Measurements from ENCODE around the gene TIMM44. TPM values are rescaled to one million over a fixed set of nuclear protein-coding genes. Genes with fewer than 3 reads are reported as not detected.

Gene TIMM44
- polyA plus RNA-seq, 1 of the 3 experiments (the other 2 are of a cell fraction): 49.7 TPM

DNA sequence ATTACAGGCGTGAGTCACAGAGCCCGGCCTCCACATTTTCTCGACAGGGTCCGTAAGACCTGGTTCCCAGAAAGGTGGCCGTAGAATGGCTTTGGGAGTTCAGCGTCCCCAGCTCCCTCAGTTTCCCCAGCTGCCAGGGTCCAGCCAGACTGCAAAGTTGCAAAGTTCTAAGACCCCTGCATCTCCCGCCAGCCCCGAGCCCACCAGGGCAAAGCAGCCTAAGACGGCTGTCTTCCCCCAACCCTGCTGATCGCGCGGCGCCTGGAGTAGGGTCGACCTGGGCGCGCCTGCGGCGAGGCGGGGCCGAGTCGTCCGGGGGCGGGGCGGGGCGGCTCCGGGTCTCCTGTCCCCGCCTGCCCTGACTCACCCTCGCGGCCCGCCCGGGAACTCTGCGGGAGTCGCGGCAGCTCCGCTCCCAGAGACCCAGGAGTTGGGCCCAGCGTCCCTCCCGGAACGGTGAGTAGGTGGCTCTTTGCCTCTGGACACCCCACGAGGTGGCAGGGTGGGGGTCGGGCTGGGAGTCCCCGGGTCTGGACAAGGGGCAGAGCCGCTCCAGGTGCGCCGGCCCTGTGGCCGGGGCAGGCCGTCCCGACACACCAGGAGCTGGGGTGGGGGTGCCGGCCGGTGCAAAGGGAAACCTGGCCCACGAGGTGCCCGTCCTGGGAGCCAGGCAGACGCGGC lies 55.2 kb downstream of the TIMM44 start, which contains the start of gene LRRC8E:
Gene LRRC8E (plus strand): TSS at position 366 of the 681 bp plus-strand sequence. CDS start 7,094 bp downstream, outside the sequence.
- ChIA-PET CTCF (interaction anchor here (0.9 to 1.4 kb wide), 3 partner anchors 12 to 20 kb away, joined by 3 read pairs; no protein-coding TSS in a partner anchor), POLR2A (no interaction called here)
- Histone ChIP-seq H4K20me1 (ENCODE audit: insufficient read depth) (no peaks in the 10 kb centered on the region), H3K36me3 (replicated peaks in 1 of 2; ENCODE audit: control insufficient read depth in 1 of 2, insufficient read depth in 2 of 2, low read length in 1 of 2) (no peaks in the 10 kb centered on the region), H3K9ac (no peak within 1 kb of the TSS), H3K79me2 (ENCODE audit: insufficient read depth) (no peaks in the 10 kb centered on the region), H3K4me1 (ENCODE audit: control insufficient read depth in 1 of 2, insufficient read depth in 2 of 2, low read depth in 1 of 2, low read length in 1 of 2) (no peaks in the 10 kb centered on the region), H3K27ac (ENCODE audit: low read depth in 2 of 2, low read length in 1 of 2) (no peak within 1 kb of the TSS), H3K4me2 (no peak within 1 kb of the TSS), H3F3A (replicated peaks; ENCODE audit: insufficient read depth) (no peaks in the 10 kb centered on the region), H3K27me3 (ENCODE audit: insufficient read depth) (no peaks in the 10 kb centered on the region; the same call in 1 of the 2 replicates), H3K4me3 (ENCODE audit: low read depth in 2 of 2, low read length in 1 of 2) (no peak within 1 kb of the TSS), H2AFZ (ENCODE audit: low read depth) (no peak within 1 kb of the TSS), H3K9me3 (no peaks in the 10 kb centered on the region), H3K9me2 (no peaks in the 10 kb centered on the region)
- peak; percentile 24 for DNase-seq
- 87% methylated on average over 19 of the region's 53 CpGs for WGBS (ENCODE audit: low lambda C conversion rate)
- TF ChIP-seq RCOR1 (IDR thresholded peaks at IDR 0.05; ENCODE audit: low read length): no peak
- TF ChIP-seq FOXM1 (IDR thresholded peaks at IDR 0.05; ENCODE audit: low read depth): no peak
- TF ChIP-seq, protein P1, sequence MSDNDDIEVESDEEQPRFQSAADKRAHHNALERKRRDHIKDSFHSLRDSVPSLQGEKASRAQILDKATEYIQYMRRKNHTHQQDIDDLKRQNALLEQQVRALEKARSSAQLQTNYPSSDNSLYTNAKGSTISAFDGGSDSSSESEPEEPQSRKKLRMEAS (IDR thresholded peaks at IDR 0.05; ENCODE audit: low read depth): no peak
- TF ChIP-seq NRF1 (IDR thresholded peaks at IDR 0.05; ENCODE audit: low read depth, low read length): no peak
- no peak for TF ChIP-seq PBX3 (IDR thresholded peaks at IDR 0.05)
- TF ChIP-seq GATA2 (CRISPR knock-in tag; IDR thresholded peaks at IDR 0.05): no peak
- TF ChIP-seq EZH2phosphoT487 (IDR thresholded peaks at IDR 0.05; ENCODE audit: borderline replicate concordance, low read depth): no peak
- no peak for TF ChIP-seq RXRA (IDR thresholded peaks at IDR 0.05; ENCODE audit: borderline replicate concordance, low read depth)
- TF ChIP-seq, protein P2, sequence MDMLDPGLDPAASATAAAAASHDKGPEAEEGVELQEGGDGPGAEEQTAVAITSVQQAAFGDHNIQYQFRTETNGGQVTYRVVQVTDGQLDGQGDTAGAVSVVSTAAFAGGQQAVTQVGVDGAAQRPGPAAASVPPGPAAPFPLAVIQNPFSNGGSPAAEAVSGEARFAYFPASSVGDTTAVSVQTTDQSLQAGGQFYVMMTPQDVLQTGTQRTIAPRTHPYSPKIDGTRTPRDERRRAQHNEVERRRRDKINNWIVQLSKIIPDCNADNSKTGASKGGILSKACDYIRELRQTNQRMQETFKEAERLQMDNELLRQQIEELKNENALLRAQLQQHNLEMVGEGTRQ (IDR thresholded peaks at IDR 0.05; ENCODE audit: borderline replicate concordance, low read depth, low read length): no peak
- no peak for TF ChIP-seq FOSL2 (IDR thresholded peaks at IDR 0.05; ENCODE audit: borderline replicate concordance, low read depth)
- TF ChIP-seq USF1 (IDR thresholded peaks at IDR 0.05; ENCODE audit: borderline replicate concordance, low read depth): no peak
- no peak for TF ChIP-seq RAD21 (IDR thresholded peaks at IDR 0.05; ENCODE audit: low read length)
- TF ChIP-seq CTCF (IDR thresholded peaks at IDR 0.05): no peak
- TF ChIP-seq RFX5 (IDR thresholded peaks at IDR 0.05; ENCODE audit: low read length): no peak
- TF ChIP-seq ELF1 (IDR thresholded peaks at IDR 0.05): no peak
- no peak for TF ChIP-seq TAF1 (IDR thresholded peaks at IDR 0.05; ENCODE audit: borderline replicate concordance, low read depth, low read length)

Data from SK-N-SH (cell line).